Panc1 (cell line): ENCODE results near the gene CLIP1. TPM values are rescaled to one million over a fixed set of nuclear protein-coding genes. Genes with fewer than 3 reads are reported as not detected.
"Not testable (repeated sequence)": the region's sequence is repeated elsewhere in the genome, so short reads cannot be mapped to it uniquely, and the experiment has no call there.

Experiments used
- ATAC-seq: fragments of 200-7000 bp; cut with Tn5 transposase; 2 replicates; pipeline ENCODE4 v1.9.1; 2020; ENCODE audit warnings: mild to moderate bottlenecking, moderate library complexity
- BruUV-seq: library from RNA; stranded (reverse); fragments of 400-500 nt; replicated peaks from 2 replicates; lab custom pipeline; 2021; lab: Mats Ljungman, UMichigan
- CTCF ChIA-PET: fragments of 300-600 bp; sonication (Branson Sonifier 250); formaldehyde crosslinking; loops from one replicate; lab custom pipeline; 2022; ENCODE audit warnings: antibody characterized with exemption; lab: Charles Lee
- POLR2A ChIA-PET: fragments of 300-600 bp; sonication (Branson Sonifier 250); formaldehyde crosslinking; loops from one replicate; lab custom pipeline; 2022; ENCODE audit warnings: antibody characterized with exemption; lab: Charles Lee
- DNase-seq: peaks from one replicate; pipeline ENCODE4 v3.0.0-alpha.2; 2010; ENCODE audit warnings: low read depth, low spot score
- H3K27ac ChIP-seq: 2 replicates; pipeline ENCODE4 v1.5.1; 2011; ENCODE audit warnings: mild to moderate bottlenecking, low read length, inconsistent platforms
- H3K27me3 ChIP-seq: fragments of 200-500 bp; sonication (Bioruptor generic); 2 replicates; pipeline ENCODE4 v1.6.0; 2014; ENCODE audit warnings: low read length, inconsistent platforms; ENCODE audit not compliant: control insufficient read depth, insufficient read depth
- H3K36me3 ChIP-seq: fragments of 200-500 bp; sonication (Bioruptor generic); 2 replicates; pipeline ENCODE4 v1.5.1; 2014; ENCODE audit warnings: inconsistent platforms, mild to moderate bottlenecking, low read length, moderate library complexity; ENCODE audit not compliant: control insufficient read depth, insufficient read depth
- H3K4me1 ChIP-seq: 2 replicates; pipeline ENCODE4 v1.5.1; 2011; ENCODE audit warnings: inconsistent platforms, mild to moderate bottlenecking, low read length, moderate library complexity; ENCODE audit not compliant: control insufficient read depth, insufficient read depth
- H3K4me3 ChIP-seq, 2 experiments: 2 replicates each; pipeline ENCODE4 v1.5.1; 2011 to 2012; ENCODE audit warnings: low read depth in 2 of 2, low read length in 2 of 2, mild to moderate bottlenecking in 2 of 2, inconsistent platforms in 1 of 2, moderate library complexity in 1 of 2
- H3K9me3 ChIP-seq: fragments of 200-500 bp; sonication (Bioruptor generic); 2 replicates; pipeline ENCODE4 v1.5.1; 2014; ENCODE audit warnings: low read depth, mild to moderate bottlenecking, inconsistent platforms, low read length, moderate library complexity; ENCODE audit not compliant: control insufficient read depth, insufficient read depth
- CTCF ChIP-seq: fragments of 450-650 bp; IDR thresholded peaks from 2 replicates; pipeline ENCODE4 v1.5.1; 2017; ENCODE audit warnings: mild to moderate bottlenecking
- POLR2AphosphoS5 ChIP-seq: IDR thresholded peaks from 2 replicates; pipeline ENCODE4 v1.6.1; 2012; ENCODE audit warnings: mild to moderate bottlenecking, low read depth, low read length, moderate library complexity
- REST ChIP-seq, 2 experiments: IDR thresholded peaks; 2 replicates each; pipeline ENCODE4 v1.6.1; 2011 to 2012; ENCODE audit warnings: low read depth in 2 of 2, control low read depth in 1 of 2, low read length in 1 of 2, mild to moderate bottlenecking in 1 of 2, moderate library complexity in 1 of 2; ENCODE audit not compliant: insufficient read depth in 1 of 2
- SIN3A ChIP-seq: IDR thresholded peaks from 2 replicates; pipeline ENCODE4 v1.6.1; 2012; ENCODE audit warnings: low read depth, mild to moderate bottlenecking, low read length, moderate library complexity, borderline replicate concordance; ENCODE audit not compliant: insufficient read depth
- TCF7L2 ChIP-seq: IDR thresholded peaks from 2 replicates; pipeline ENCODE4 v1.6.1; 2011; ENCODE audit warnings: mild to moderate bottlenecking, low read depth, low read length, inconsistent platforms
- in situ Hi-C: cut with HindIII; loops from 2 replicates; pipeline ENCODE4 v1.10.0; 2016; ENCODE audit warnings: low sequenced_read_pairs, low pct_unique_long_range_greater_than_20kb
- intact Hi-C: fragments of 100-400 bp; cut with micrococcal nuclease; formaldehyde crosslinking; loops from one replicate; pipeline ENCODE4 v1.10.0; 2022; ENCODE audit not compliant: unreplicated experiment
- total RNA-seq: library from RNA; stranded (reverse); gene quantifications from one replicate; pipeline ENCODE4 v1.2.1, GENCODE V29; 2021; ENCODE audit not compliant: unreplicated experiment

Gene CLIP1
- total RNA-seq, 1 experiment from 2014 or later, result 117 TPM

GRCh38 chr12:122258939-122259338 lies 163.5 kb downstream of the CLIP1 start:
- H3K27me3 ChIP-seq, in situ Hi-C loops, intact Hi-C loops, POLR2A ChIA-PET, H3K27ac ChIP-seq, H3K4me3 ChIP-seq, ATAC-seq, BruUV-seq, H3K4me1 ChIP-seq, H3K9me3 ChIP-seq, DNase-seq: not testable (repeated sequence)
- H3K36me3 ChIP-seq, result peaks cover 13% of the 10 kb centered on the region; the same call in 1 of the 2 replicates
- CTCF ChIA-PET, result interaction anchor here (0.7 kb wide), 1 partner anchor 26 kb away, joined by 7 read pairs; no protein-coding TSS in a partner anchor

GRCh38 chr12:122258462-122258861 lies 164.0 kb downstream of the CLIP1 start:
- H3K36me3 ChIP-seq, result peaks cover 13% of the 10 kb centered on the region; the same call in 1 of the 2 replicates
- intact Hi-C loops, ATAC-seq, H3K4me1 ChIP-seq, H3K4me3 ChIP-seq, H3K27ac ChIP-seq, POLR2A ChIA-PET, BruUV-seq, DNase-seq, H3K27me3 ChIP-seq, in situ Hi-C loops, H3K9me3 ChIP-seq: not testable (repeated sequence)
- CTCF ChIA-PET, result interaction anchor here (0.7 kb wide), 1 partner anchor 26 kb away, joined by 7 read pairs; no protein-coding TSS in a partner anchor

- no TSS peak for BruUV-seq
- TF ChIP-seq REST (IDR thresholded peaks at IDR 0.05; ENCODE audit: insufficient read depth in 1 of 2, low read depth in 2 of 2, low read length in 1 of 2), result no peak
- TF ChIP-seq CTCF, result no peak
- no peak for TF ChIP-seq TCF7L2
- TF ChIP-seq POLR2AphosphoS5, result no peak
- no peak for TF ChIP-seq SIN3A
- ATAC-seq, result no peak
- in situ Hi-C loops (no loop called here), intact Hi-C loops (no loop called here)
- Histone ChIP-seq H3K4me1 (no peaks in the 10 kb centered on the region), H3K9me3 (no peaks in the 10 kb centered on the region), H3K36me3 (peaks cover 2% of the 10 kb centered on the region; the same call in 1 of the 2 replicates), H3K27ac (no peak overlapping the region), H3K4me3 (no peak overlapping the region), H3K27me3 (no peaks in the 10 kb centered on the region)
- DNase-seq, result no peak
- CTCF ChIA-PET, result no interaction called here
- POLR2A ChIA-PET, result no interaction called here
These were observed 171.9 kb downstream of the CLIP1 start for GRCh38 chr12:122250536-122250935.
